NCI-H128 (cell line): Measurements from ENCODE around the gene MOSPD3.
"Not testable (repeated sequence)": the region's sequence is repeated elsewhere in the genome, so short reads cannot be mapped to it uniquely, and the experiment has no call there.

ENCODE experiments used
- DNase-seq: peaks from one replicate; lab custom pipeline; 2025; ENCODE audit not compliant: unreplicated experiment; lab: John Stamatoyannopoulos, UW

The MOSPD3 gene, protein sequence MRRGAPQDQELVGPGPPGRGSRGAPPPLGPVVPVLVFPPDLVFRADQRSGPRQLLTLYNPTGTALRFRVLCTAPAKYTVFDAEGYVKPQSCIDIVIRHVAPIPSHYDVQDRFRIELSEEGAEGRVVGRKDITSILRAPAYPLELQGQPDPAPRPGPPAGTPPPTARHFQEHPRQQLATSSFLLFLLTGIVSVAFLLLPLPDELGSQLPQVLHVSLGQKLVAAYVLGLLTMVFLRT

GRCh38 chr7:100611983-100612729 lies at the start of gene MOSPD3:
MOSPD3 (plus strand) TSS chr7:100612540; CDS start chr7:100612792, 252 bp downstream.
- peak; percentile 96 for DNase-seq

DNA sequence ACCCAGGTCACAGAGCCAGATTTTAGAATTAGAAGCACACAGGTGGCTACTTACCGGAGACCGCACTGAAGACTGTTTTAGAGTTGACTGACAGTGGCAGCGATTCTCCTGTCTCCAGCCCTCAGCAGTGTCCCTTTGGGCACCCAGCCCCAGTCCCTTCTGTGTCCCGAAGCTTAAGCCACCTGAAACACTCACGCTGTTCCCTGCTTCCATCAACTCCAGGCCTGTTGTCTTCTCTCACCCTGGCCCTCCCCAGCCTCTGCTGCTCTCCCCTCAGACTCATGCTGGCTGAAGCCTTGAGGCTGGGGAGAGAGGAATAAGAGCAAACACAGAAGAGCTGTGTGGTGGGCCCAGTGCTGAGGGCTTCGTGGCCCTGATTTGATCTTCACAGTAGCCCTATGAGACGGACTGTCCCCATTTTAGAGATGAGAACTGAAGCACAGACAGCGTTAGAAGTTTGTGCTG lies 49.2 kb upstream of the MOSPD3 start:
- DNase-seq = no peak

GRCh38 chr7:100563809-100564400 lies 48.4 kb upstream of the MOSPD3 start:
- DNase-seq = no peak

- DNase-seq = not testable (repeated sequence)
These were observed 47.9 kb upstream of the MOSPD3 start for GRCh38 chr7:100564405-100564804.

DNA sequence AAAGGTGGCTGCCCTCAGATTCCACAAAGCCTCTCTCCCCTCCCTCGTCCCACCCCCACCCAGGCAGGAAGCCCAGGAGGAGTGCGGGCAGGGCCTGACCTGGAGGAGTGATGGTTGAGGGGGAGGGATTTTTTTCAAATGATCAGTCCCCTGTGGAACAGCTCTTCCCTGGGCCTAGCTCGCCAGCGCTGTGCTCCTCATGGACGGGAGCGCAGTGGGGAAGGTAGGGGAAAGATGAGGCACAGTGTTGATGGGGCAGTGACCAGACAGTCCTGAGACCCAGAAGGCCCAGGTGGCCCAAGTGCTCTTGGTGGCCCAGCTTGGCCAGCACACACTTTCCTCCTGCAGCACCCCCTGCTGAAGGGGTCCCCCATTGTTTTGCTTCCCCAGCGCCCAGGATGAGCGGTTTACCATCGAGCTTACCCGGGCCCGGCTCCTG lies 47.2 kb upstream of the MOSPD3 start:
- no peak for DNase-seq

DNA sequence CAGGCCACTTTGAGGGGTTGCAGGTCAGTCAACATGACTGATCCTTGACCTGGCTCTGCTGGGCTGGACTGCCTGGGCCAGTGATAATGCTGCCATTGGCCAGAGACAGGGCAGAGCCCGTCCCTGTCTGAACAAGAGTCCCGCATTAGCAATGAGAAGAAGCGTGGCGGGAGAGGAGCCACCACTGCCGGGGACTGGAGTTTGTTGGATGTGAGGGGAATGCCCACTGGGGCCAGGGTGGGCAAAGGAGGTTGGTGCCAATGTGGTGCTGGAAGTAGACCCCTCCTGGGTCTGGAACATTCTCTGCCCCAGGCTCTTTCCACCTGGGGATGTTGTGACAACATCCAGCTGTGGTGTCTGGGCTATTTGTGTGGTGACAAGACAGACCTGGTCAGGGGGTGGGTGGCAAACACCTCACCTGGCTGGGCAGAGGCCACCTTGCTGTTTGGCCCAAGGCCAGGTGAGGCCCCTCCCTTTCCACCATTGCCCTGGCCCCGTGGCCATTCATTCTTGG lies 46.3 kb upstream of the MOSPD3 start:
- DNase-seq = no peak

DNA sequence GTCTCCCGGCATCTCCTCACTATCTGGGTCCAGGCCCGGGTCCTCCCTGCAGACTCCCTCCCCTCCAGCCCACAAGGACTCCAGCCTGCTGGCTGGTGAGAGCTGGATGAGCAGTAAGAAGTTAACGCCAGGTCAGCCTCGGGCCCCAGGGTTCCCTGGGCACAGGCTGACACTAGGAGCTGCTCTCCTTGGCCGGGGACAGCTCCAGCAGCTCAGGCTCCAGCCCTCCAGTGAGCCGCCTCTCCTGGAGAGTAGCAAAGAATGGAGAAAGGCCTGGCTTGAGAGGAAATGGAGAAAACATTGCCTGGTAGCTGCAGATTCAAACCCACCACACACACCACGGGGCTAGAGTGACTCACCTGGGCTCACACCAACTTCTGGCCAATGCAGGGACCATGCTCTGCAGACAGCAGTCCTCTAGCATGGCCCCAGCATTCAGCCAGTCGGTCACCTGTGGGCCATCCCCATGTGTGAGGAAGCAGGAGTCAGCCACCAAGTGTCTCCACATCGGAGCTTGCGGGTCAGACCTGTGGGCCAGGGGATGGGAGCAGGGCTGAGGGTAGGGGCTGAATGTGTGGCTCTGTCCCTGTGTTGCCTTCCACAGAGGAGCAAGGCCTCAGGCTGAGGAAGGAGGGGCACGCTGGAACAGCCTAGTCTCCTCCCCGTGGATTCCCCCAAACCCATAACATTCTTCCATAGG lies 45.2 kb upstream of the MOSPD3 start:
- no peak for DNase-seq

- no peak for DNase-seq
These were observed 44.6 kb upstream of the MOSPD3 start for GRCh38 chr7:100567751-100568175.

GRCh38 chr7:100568176-100568895 lies 44.0 kb upstream of the MOSPD3 start:
- no peak for DNase-seq

DNA sequence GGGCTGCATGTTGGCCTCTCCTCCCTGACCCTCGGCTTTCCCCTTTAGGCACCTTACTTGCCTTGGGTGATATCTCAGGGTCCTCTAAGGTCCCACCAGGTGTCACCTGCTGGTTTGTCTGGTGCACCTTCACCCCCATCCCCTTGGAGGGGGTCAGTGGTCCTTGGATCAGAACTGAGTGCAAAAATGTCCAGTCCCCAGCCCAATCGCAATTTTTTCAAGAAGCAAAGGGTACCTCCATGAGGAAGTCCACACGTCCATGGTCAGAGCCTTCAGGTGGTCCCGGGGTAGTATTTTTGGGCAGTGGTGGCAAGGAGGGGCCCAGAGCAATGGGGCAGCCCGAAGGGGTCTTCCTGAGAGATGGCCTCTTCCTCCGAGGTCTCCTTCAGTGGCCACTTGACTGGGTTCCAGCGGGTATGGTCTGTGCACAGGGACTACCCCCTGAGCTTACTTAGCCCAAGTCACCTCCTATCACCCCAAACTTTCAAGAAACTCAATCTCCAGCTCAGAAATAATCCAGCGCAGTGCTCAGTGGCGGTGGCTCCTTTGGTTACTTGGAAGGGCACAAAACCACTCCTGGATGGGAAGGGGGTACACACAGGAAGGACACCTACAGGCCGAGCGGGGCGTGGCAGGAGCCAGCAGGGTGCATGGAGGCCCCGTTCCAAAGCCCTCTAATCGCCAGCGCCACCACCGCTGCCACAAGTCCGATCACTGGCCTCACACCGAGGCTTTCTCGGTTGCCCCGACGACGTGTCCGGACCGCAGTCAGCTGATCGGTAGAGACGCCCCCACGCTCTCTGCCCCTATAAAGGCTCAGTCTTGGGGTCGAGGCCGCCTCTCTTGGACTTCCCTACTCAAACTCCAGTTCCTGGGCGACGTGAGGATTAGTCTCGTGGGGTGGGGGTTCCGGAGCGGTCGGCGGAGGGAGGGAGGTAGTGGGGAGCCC lies 43.2 kb upstream of the MOSPD3 start:
- no peak for DNase-seq

DNA sequence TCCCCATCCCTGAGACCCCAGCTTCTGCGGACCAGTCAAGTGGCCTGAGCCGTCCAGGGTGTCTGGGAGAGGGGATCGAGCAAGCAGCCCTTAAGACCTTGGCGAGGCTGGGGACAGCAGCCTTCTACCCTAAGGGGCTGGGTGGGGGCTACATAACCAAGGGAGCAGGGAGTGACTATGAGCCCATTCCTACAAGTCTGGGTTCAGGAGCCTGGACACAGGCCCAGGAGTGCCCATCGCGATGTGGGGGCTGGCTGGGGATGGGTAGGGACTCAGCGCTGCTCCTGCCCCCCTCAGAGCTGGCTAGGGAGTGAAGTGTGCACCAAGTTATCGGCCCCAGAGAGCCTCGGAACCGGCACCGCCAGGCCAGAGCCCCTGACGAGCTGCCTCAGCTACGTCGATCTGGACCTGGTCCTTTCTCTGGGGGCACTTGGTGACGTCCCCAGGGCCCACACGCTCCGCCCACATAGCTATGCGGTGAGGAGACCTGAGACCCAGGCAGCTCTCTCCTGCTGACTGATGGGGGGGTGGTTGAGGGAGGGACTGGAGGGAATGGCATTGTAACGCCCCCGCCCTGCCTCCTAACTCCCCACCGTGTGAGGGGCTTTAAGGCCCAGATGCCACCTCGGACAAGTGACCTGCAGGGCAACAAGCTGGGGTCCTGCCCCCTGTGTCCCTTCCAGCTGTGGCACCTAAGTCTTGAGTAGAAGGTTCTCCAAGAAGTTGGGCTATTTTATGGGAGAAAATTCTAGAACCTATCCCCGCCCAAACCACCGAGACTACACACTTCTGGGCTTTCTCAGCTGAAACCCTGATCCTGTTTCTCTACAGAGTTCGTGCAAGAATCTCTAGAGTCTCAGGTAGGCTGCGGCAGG lies 41.1 kb upstream of the MOSPD3 start:
- no peak for DNase-seq

DNA sequence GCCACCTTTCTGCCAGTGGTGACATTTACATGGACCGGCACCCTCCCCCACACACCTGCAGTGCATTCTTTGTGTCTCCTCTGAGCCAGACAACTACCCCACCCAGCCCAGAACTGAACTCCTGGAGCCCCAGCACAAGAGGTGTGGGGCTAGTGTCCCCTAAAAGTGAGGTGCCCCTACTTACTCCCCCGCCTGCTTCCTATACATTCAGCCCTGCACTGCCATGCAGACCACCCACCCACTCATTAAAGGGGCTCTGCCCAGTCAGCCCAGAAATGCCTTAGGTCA lies 40.6 kb upstream of the MOSPD3 start:
- DNase-seq = no peak

- no peak for DNase-seq
These were observed 39.9 kb upstream of the MOSPD3 start for GRCh38 chr7:100572281-100572948.

- DNase-seq = no peak
These were observed 39.2 kb upstream of the MOSPD3 start for GRCh38 chr7:100572949-100573675.

GRCh38 chr7:100573691-100574361 lies 38.5 kb upstream of the MOSPD3 start, which contains the start of gene SAP25:
SAP25 (minus strand) TSS chr7:100573900; CDS start chr7:100573742, 158 bp downstream.
- DNase-seq = no peak

DNA sequence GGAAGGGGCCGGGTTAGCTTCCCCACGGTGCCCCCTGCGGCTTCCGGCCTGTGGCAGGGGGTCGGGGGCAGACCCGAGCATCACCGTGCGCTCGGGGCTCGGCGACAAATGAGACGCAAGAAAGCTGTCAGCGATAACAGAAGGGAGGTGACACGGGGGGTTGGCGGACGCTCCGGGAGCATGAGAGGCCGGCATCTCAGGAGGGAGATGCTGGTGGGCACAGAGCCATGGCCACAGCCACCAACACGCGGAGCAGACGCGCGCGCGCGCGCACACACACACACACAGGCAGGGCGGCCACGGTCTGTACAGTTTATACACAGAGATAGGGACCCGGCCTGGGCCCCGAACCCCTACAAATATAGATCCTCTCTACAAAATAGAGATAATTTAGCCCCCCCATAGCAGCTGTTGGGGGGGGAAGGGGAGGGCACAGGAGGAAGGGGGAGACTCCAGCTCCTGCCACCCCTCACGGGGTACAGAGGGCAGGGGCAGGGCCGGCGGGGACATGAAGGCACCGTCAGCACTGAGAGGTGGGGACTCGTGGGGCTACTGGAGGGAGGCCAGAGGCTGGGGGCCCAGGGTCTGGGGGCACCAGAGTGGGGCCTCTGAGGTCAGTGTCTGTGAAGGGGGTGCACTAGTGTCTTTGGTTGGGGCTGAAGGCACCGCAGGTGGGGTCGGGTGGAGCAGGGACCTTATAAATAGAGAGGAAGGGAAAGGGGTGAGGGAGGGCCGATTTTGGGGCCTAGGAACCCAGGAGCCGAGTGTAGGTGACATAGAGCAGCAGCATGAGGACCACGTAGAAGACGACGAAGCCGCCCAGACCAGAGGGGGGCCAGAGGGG lies 37.8 kb upstream of the MOSPD3 start:
- DNase-seq = no peak
